Endometrium (tissue), 2 donors: ENCODE measurements around the gene ZNF621.
"Not testable (repeated sequence)": the region's sequence is repeated elsewhere in the genome, so short reads cannot be mapped to it uniquely, and the experiment has no call there.

ENCODE experiments used
- FAIRE-seq: peaks from 2 replicates; lab custom pipeline; 2012; peaks lifted over from hg19 to GRCh38; lab: Jason Lieb, UNC
- donor health status: control.
- donor health status: control.

ZNF621 gene

DNA sequence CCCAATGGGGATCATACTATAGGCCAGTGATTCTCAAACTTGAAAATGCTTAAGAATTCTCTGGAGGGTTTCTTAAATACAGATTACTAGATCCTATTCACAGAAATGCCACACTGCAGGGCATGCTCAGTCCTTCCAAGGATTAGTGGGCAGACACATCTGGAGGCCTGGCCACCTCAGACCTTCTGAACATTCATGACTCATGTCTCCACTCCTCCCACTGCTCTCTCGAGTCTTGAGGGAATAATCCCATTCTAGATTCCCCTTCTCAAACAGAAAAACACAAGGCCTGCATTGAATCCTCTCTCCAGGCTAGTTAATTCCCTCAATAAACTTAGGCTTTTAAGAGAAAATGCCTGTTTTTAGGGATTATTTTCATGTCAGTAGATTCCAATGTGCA lies 22.1 kb downstream of the ZNF621 start:
- no peak for FAIRE-seq

DNA sequence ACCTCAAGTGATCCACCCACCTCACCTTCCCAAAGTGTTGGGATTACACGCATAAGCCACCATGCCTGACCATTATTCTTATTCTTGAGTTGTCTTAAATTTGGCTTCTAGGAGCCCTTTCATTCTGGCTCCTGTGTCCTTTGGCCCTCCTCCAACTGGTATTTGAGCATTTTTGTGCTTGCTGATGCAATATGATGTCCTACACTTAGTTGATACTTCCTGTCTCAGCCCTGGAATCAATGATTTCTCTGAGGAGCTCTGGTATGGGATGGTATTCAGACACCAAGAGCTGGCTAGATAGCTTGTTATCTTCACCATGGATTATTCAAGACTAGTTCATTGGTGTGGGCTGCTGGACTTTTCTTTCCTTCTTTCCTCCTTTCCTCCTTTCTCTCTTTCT lies 25.4 kb downstream of the ZNF621 start:
- FAIRE-seq, result no peak

DNA sequence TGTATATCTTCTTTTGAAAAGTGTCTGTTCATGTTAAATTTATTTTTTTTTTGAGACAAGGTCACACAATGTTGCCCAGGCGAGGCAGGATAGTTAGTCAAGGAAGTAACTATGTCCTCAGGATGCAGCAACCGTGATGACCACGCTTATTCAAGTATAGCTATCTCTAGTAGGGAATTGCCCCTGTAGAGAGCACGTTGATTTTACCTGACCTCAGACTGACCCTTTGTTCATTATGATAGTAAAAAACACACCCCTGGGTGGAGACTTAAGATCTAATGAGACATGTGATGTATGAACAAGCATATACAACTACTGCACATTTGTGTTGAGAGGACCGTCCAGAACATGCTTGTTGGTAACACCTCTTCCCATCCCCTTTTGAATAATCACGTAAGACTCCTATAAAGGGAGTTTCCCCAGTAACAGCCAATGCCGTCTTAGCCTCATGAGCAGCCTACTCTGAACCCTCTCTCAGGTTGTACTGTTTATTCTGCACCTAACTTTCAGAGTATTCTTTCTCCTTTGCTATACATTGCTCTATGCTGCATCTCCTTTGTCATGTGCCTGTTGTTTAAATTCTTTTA lies 32.9 kb downstream of the ZNF621 start:
- FAIRE-seq, result no peak

DNA sequence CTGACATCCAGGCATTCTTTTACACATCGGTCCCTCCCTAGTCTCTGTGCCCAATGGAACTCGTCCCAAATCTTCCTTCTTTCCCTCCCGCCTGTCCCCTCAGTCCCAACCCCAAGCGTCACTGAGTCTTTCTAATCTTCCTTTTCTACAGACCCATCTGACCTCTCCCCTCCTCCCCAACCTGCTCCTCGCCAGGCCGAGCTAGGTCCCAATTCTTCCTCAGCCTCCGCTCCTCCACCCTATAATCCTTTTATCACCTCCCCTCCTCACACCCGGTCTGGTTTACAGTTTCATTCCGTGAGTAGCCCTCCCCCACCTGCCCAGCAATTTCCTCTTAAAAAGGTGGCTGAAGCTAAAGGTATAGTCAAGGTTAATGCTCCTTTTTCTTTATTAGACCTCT lies 37.7 kb downstream of the ZNF621 start:
- not testable (repeated sequence) for FAIRE-seq

DNA sequence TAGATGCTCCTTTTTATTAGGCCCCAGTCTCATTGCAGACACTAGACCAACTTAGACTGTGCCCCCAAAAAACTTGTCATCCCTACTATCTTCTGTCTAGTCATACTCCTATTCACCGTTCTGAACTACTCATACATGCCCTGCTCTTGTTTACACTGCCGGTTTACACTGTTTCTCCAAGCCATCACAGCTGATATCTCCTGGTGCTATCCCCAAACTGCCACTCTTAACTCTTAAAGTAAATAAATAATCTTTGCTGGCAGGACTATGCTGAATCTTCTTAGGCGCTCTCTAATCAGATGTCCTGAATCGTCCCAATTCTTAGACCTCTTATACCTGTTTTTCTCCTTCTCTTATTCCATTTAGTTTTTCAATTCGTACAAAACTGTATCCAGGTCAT lies 40.9 kb downstream of the ZNF621 start:
- FAIRE-seq, result not testable (repeated sequence)

DNA sequence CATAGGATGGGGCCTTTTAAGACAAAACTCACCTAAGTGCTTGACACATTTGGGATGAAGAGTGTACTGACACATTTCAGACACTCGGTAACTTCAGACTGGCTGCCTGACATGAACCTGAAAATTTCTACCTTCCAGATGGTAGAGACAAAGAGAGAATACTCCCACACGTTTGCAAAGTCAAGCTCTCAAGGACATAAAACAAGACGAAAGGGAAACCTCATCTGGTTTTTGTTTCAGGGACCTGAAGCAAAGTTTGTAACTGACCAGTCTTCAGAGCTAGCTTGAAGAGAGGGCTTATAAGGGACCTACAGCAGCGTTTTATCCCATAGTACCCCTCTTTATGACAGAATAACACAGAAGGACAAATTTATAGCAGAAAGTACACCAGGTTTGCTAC lies 41.9 kb downstream of the ZNF621 start:
- no peak for FAIRE-seq

DNA sequence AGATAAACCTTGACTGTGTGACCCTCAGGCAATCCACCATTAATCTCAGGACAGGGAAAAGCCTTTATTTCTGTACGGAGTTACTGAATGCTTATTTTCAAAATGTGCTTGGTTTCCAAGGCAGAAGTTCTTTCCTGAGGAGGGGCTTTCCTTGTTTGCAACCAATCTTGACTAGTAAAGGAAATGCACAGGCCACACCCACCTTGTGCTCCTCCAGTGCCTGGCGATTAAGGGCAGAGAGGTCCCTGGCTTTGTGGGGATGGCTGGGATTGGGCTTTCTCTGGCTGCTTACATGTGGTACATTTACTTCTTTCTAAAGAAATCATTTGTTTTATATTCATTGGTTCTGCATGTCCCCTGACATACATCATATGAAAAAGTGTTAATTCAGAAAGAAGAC lies 47.8 kb downstream of the ZNF621 start:
- no peak for FAIRE-seq

DNA sequence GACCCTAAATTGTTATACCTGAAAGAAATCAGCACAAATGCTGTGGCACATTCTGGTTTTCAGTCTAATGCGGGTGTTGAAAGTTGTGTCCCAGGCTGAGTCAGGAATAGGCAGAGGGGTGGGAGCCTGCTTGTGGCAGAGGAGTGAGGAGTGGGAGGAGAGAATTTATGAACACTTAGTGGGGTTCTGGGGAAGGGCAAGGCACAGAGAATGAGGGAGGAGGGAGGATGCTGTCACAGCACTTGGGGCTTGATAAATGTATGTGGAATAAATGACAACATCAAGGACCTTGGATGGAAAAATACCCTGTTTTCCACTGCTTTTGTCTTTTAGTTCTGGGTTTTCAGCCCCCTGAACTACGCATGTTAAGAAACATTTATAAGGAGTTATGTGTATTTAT lies 49.3 kb downstream of the ZNF621 start:
- no peak for FAIRE-seq

DNA sequence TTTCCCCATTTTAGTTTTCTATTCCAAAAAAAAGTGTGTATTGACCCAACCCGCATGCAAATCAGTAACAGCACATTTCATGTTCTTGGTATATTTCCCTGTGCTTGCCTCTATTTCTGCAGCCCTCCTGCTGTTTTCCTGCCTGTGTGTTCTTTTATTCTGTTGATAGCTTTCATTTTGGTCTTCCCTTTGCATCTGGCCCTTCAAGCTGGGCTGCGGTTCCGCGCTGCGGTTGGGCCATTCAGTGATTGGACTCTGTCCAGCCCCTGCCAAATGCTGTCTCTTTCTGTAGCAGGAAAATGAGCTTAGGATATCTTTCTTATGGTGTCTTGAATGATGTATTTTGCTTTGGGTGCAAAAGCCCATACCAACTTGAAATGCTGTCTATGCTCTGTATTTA lies 49.9 kb downstream of the ZNF621 start:
- FAIRE-seq, result no peak

DNA sequence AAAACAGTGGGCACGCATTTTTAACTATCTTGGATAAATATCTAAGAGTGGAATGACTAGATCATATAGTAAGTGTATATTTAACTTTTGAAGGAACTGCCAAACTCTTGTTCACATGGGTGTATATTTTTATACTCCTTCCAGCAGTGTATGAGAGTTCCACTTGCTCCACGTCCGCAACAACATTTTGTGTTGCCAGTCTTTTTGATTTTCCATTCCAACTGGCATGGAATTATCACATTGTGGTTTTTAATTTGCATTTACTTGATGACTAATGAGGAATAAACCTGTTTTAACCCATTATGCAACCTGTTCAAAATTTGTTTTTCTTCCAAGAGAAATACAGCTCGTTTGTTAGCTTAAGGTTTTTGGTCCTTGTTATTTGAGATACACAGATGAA lies 51.6 kb downstream of the ZNF621 start:
- no peak for FAIRE-seq

DNA sequence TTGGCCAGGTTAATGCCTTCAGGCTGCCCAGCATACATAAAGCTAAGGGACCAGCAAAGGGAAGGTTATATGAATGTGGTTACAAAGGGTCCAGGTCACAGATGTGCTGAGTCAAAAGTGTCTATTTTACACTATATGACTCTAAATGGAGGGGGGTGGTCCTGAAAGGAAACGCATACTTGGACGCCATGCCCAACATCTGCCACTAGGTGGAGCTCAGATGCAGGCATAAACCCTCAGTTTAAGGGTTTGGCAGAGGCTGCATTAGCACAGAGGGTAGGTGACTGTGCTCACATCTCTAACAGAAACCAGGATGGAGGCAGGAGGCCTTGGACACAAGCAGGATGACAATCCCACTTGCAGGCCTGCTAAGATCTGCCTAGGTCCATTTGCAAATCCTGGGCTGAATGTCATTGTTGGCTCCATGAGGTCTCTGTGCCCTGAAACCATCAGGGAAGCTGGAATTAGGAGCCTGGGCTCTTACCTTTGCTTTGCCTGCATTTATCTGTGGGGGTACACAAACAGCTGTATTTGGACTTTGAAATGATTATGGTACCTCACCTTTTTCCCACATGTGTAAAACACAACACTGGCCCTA lies 55.8 kb downstream of the ZNF621 start:
- no peak for FAIRE-seq

DNA sequence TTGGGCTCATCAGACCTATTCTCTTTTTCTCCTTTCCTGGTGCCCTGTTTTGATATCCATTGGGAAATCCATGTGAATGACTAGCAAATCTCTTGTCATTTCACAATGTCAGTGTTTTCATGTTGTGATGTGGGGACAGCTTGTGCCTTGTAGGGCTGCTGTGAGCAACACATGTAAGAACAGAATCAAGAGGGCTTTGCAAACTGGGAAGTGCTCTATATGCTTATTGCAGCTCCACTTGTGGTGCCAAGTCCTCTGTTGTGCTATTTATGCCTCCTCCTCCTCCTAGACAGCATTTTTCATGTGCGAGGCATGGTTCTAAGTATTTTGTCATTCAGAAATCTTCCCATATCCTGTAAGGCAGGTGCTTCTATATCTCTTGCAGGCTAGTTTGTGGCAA lies 56.4 kb downstream of the ZNF621 start:
- no peak for FAIRE-seq

DNA sequence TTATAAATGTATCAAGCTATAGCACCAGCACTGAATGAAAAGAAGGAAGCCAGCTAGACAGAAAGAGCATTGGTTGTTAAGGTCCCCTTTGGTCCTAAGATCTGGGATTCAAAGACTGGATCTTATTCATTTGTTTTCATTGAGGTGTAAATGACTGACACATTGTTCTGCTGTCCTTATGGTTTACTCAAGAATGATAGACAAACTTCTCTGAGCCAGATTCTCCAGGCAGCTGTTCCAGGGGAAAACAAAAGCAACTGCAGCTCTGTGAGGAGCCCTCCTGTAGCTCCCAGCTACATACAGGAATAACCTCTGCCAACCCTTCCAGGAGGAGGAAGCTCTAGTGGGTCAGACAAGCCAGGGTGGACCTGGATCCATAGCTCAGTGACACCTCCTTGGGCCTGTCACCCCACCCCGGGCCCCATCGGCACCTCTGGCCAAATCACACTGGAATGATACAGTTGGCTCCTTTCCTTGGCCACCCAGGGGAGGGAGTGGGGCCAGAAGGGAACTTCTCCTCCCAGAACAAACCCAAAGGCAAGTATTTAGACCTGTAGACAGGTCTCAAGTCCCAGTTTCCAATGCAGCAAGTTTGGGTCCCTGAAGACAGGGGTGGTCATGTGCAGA lies 57.8 kb downstream of the ZNF621 start:
- FAIRE-seq, result no peak

DNA sequence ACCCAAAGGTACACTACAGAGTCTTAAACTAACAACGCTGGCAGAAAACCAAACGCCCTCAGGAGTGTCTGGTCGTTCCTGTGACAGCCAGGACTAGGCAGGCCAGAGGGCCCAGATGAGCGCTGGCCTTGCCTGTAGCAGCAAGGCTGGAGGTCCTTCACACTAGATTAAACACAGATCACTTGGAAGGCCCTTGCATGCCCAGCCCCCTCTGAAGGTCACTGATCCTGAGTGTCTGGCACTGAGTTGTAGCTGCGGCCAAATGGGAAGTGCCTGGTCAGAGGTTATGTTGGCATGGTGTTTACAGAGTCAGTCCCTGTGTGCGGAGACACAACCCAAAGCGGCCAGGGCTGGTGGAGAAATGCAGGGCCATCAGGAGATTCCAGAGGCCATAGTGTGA lies 58.9 kb downstream of the ZNF621 start:
- no peak for FAIRE-seq

DNA sequence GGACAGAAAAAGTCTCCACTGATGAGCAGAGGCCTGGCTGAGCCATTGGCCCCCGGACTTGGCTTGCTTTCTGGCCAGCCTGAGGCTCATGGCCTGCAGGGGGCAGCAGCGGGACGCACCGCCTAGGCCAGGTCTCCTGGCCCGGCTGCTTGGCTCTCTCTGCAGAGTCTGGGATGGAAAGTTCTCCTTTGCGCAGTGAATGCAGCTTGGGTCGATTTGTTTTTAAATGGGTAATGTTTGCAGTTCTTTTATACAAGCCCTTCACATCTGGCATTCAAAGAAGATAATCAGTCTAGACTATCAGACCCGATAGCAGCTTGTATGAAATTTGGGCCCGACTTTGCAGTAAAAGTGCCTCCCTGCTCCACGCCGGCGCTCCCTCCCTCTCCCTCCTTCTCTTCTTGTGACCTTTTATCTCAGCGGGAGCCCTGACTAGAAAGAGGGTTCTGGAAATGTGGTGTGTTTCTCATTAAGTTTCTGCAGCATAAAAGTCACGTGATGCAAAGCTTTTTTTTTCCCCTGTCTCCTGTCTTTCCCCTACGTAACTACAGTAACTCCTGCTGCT lies 59.9 kb downstream of the ZNF621 start:
- peak; percentile 83 for FAIRE-seq

DNA sequence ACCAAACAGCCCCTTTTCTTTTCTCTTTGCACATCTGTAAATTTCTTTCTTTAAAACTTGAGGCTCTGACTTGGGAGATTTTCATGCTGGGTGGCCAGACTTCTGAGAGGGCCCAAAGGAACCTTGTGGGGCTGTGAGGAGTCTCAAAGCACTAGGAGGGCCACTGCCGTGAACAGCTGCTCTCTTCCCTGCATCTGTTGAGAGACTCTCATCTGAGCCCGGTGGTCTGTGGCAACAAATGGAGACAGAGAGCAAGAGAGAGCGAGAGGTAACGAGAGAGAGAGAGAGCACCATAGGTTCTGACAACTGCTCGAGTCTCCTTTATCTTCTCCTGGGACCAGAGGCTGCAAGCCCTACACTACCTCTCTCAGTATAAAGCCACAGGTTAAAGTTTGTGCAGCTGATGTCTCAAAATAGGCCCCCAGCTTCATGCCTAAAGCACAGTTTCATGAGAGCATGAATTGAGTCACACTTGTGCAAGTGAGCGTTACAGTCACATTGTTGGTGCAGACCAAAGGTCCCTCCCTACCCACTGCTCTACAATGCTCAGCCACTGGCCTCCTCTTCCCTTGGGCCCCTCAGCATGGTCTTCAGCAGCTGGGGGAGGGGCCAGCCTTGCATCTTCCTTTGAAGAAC lies 60.7 kb downstream of the ZNF621 start:
- FAIRE-seq, result no peak

DNA sequence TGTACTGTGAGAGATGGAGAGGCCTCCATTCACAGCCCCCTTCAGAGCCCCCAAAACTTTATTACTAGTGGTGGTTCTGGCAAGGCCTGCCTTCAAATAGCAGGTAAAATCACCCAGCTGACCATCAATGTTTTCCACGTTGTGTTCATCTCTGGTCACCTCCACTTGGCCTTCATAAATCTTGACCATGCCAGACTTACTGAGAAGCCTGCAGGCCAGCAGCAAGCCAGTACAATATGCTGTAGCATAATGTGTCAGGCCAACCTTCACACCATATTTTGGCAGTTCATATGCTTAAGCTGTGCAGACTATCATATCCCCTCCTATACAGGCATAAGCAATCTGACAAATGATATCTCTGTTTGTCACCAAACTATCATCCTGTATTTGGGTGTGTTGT lies 62.1 kb downstream of the ZNF621 start:
- no peak for FAIRE-seq

DNA sequence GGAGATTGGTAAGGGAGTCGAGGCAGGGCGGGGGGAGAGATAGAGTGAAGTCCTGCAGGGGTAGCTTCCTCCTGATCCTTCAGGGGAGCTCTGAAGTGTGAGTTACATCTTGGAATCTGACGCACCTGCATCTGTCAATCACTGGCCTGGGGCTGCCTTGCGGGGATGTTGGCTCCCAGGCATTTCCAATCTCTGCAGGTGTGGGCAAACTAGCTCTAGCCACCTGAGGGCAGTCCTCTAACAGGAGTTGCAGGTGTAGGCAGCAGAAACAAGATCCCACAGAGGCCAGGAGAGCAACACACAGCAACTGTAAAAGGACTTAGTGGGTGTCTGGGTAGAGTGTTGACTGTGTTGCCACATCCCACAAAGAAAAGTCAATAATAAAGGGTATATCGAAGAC lies 63.6 kb downstream of the ZNF621 start:
- FAIRE-seq, result no peak
